Fibroblast of lung (primary cell): ENCODE results near the gene ST3GAL6. TPM values are rescaled to one million over a fixed set of nuclear protein-coding genes. Genes with fewer than 3 reads are reported as not detected.

ENCODE experiments used
- DNase-seq, 2 donors: peaks; one replicate each; pipeline versions ENCODE4 v3.0.0 to v3.0.0-alpha.2; 2010; ENCODE audit warnings: low read depth in 2 of 2
- H2AFZ ChIP-seq: 2 replicates; pipeline ENCODE4 v1.5.1; 2012; ENCODE audit warnings: low read length, control low read depth, inconsistent platforms
- H3K27ac ChIP-seq: 2 replicates; pipeline ENCODE4 v1.5.1; 2011; ENCODE audit warnings: low read length, control low read depth; ENCODE audit not compliant: insufficient read depth
- H3K27me3 ChIP-seq: 2 replicates; pipeline ENCODE4 v1.5.1; 2011; ENCODE audit warnings: mild to moderate bottlenecking, low read length; ENCODE audit not compliant: control insufficient read depth, insufficient read depth
- H3K36me3 ChIP-seq: 2 replicates; pipeline ENCODE4 v1.5.1; 2011; ENCODE audit warnings: low read length; ENCODE audit not compliant: control insufficient read depth, insufficient read depth
- H3K4me1 ChIP-seq: 2 replicates; pipeline ENCODE4 v1.5.1; 2011; ENCODE audit warnings: low read length; ENCODE audit not compliant: control insufficient read depth, insufficient read depth; ENCODE audit errors: extremely low read depth
- H3K4me2 ChIP-seq: 2 replicates; pipeline ENCODE4 v1.5.1; 2011; ENCODE audit warnings: low read length, control low read depth; ENCODE audit not compliant: insufficient read depth; ENCODE audit errors: extremely low read depth
- H3K4me3 ChIP-seq, 4 experiments: fragments of 200-600 bp in 1 of 4; sonication (generic) in 1 of 4; replicated peaks in 1 of 4; 2 replicates each; pipeline ENCODE4 v1.5.1; 2011 to 2016; ENCODE audit warnings: low read length in 4 of 4, low read depth in 3 of 4, mild to moderate bottlenecking in 3 of 4, control low read depth in 2 of 4, inconsistent platforms in 1 of 4, mixed read lengths in 1 of 4; ENCODE audit not compliant: insufficient read depth in 1 of 4; ENCODE audit errors: control extremely low read depth in 1 of 4
- H3K79me2 ChIP-seq: 2 replicates; pipeline ENCODE4 v1.5.1; 2012; ENCODE audit warnings: mild to moderate bottlenecking, low read length, inconsistent platforms; ENCODE audit not compliant: control insufficient read depth, insufficient read depth
- H3K9ac ChIP-seq: 2 replicates; pipeline ENCODE4 v1.5.1; 2011; ENCODE audit warnings: mild to moderate bottlenecking, low read length, control low read depth; ENCODE audit not compliant: insufficient read depth
- H3K9me3 ChIP-seq: 2 replicates; pipeline ENCODE4 v1.5.1; 2012; ENCODE audit warnings: low read depth, low read length; ENCODE audit not compliant: control insufficient read depth, insufficient read depth
- H4K20me1 ChIP-seq: 2 replicates; pipeline ENCODE4 v1.5.1; 2011; ENCODE audit warnings: low read length; ENCODE audit not compliant: control insufficient read depth, insufficient read depth; ENCODE audit errors: extremely low read depth
- CTCF ChIP-seq, 2 donors: IDR thresholded peaks in 1 of 2; conservative IDR thresholded peaks in 1 of 2; 1 replicate in 1 of 2; 2 replicates in 1 of 2; pipeline ENCODE4 v1.5.1; 2011 to 2012; ENCODE audit warnings: low read length in 2 of 2, control low read depth in 1 of 2, inconsistent platforms in 1 of 2, low read depth in 1 of 2, mild to moderate bottlenecking in 1 of 2
- EZH2 ChIP-seq: IDR thresholded peaks from 2 replicates; pipeline ENCODE4 v1.5.1; 2012; ENCODE audit warnings: low read length, control low read depth, mild to moderate bottlenecking; ENCODE audit errors: missing control alignments
- polyA plus RNA-seq, 2 donors: library from polyadenylated mRNA; depleted of rRNA in 1 of 2; stranded (reverse) in 1 of 2; unstranded in 1 of 2; fragments of >200 nt; gene quantifications; 2 replicates each; pipeline ENCODE4 v1.2.1, GENCODE V29; 2011 to 2012; ENCODE audit warnings: missing spikeins in 1 of 2
- total RNA-seq: library from RNA; depleted of rRNA; stranded (reverse); fragments of >200 nt; gene quantifications from 2 replicates; pipeline ENCODE4 v1.2.1, GENCODE V29; 2014

The ST3GAL6 gene
- total and polyA plus RNA-seq, 2 donors (not counting 1 experiment from before 2014, with no cell fraction given): 1.7 to 4.1 TPM

- Histone ChIP-seq H3K36me3 (no peaks in the 10 kb centered on the region), H3K79me2 (no peaks in the 10 kb centered on the region), H3K4me3 (no peak overlapping the region), H3K27me3 (no peaks in the 10 kb centered on the region), H3K9me3 (no peaks in the 10 kb centered on the region), H2AFZ (no peak overlapping the region), H4K20me1 (no peaks in the 10 kb centered on the region), H3K4me1 (peaks cover 16% of the 10 kb centered on the region), H3K4me2 (no peak overlapping the region), H3K9ac (no peak overlapping the region), H3K27ac (no peak overlapping the region)
- TF ChIP-seq EZH2: no peak
- no peak for DNase-seq
Measured at GRCh38 chr3:98787181-98787580, 24.0 kb downstream of the ST3GAL6 start.

- DNase-seq: peak in 1 of 2 donors; percentile 45
- Histone ChIP-seq H3K4me3 (no peak overlapping the region), H3K27me3 (no peaks in the 10 kb centered on the region), H3K9me3 (no peaks in the 10 kb centered on the region), H2AFZ (no peak overlapping the region), H3K4me1 (peaks cover 16% of the 10 kb centered on the region), H3K9ac (no peak overlapping the region), H4K20me1 (no peaks in the 10 kb centered on the region), H3K27ac (no peak overlapping the region), H3K79me2 (no peaks in the 10 kb centered on the region), H3K36me3 (no peaks in the 10 kb centered on the region), H3K4me2 (no peak overlapping the region)
- TF ChIP-seq CTCF (conservative IDR thresholded peaks at IDR 0.05 in 1 of 2, IDR thresholded peaks at IDR 0.05 in 1 of 2; ENCODE audit: low read depth in 1 of 2, low read length in 2 of 2) (no peak), EZH2 (no peak)
Measured at GRCh38 chr3:98788651-98789050, 25.5 kb downstream of the ST3GAL6 start.

- H3K4me3 ChIP-seq: no peak overlapping the region
- peak in 1 of 2 donors; percentile 44 for DNase-seq
- no peak overlapping the region for H3K27ac ChIP-seq
- no peak overlapping the region for H3K9ac ChIP-seq
- no peaks in the 10 kb centered on the region for H3K9me3 ChIP-seq
- no peaks in the 10 kb centered on the region for H3K79me2 ChIP-seq
- H3K27me3 ChIP-seq: no peaks in the 10 kb centered on the region
- H3K4me2 ChIP-seq: no peak overlapping the region
- H3K4me1 ChIP-seq: peaks cover 1% of the 10 kb centered on the region
- no peak overlapping the region for H2AFZ ChIP-seq
- no peaks in the 10 kb centered on the region for H3K36me3 ChIP-seq
- no peaks in the 10 kb centered on the region for H4K20me1 ChIP-seq
- TF ChIP-seq EZH2: no peak
- no peak for TF ChIP-seq CTCF (conservative IDR thresholded peaks at IDR 0.05 in 1 of 2, IDR thresholded peaks at IDR 0.05 in 1 of 2; ENCODE audit: low read depth in 1 of 2, low read length in 2 of 2)
Measured at GRCh38 chr3:98791341-98792325, 28.5 kb downstream of the ST3GAL6 start.
